Mesodermal cell (in vitro differentiated cells): Measurements from ENCODE around the gene STK32C. TPM values are rescaled to one million over a fixed set of nuclear protein-coding genes. Genes with fewer than 3 reads are reported as not detected.
A peak's percentile ranks its signal among the peaks of the same experiment; 100 is the strongest.
"Not testable (repeated sequence)": the region's sequence is repeated elsewhere in the genome, so short reads cannot be mapped to it uniquely, and the experiment has no call there.

Experiments
- H3K27ac ChIP-seq: 2 replicates; pipeline ENCODE4 v1.7.0; 2013; ENCODE audit warnings: mild to moderate bottlenecking, low read depth, low read length, moderate library complexity; ENCODE audit not compliant: severe bottlenecking
- H3K36me3 ChIP-seq: 2 replicates; pipeline ENCODE4 v1.7.1; 2013; ENCODE audit warnings: mild to moderate bottlenecking, low read length, moderate library complexity; ENCODE audit not compliant: control insufficient read depth, insufficient read depth
- H3K4me1 ChIP-seq: one replicate; pipeline ENCODE4 v1.7.1; 2013; ENCODE audit warnings: mild to moderate bottlenecking, low read length; ENCODE audit not compliant: insufficient read depth, control insufficient read depth, poor library complexity, severe bottlenecking
- H3K4me3 ChIP-seq: 2 replicates; pipeline ENCODE4 v1.7.0; 2013; ENCODE audit warnings: low read length, control low read depth, mild to moderate bottlenecking; ENCODE audit not compliant: insufficient read depth, poor library complexity, severe bottlenecking; ENCODE audit errors: extremely low read depth
- H3K9me3 ChIP-seq: 2 replicates; pipeline ENCODE4 v1.7.1; 2013; ENCODE audit warnings: mild to moderate bottlenecking, low read length, moderate library complexity; ENCODE audit not compliant: control insufficient read depth
- WGBS, 2 experiments: methylation state at CpG; one replicate each; pipeline ENCODE4 v1.1.5; 2013; ENCODE audit warnings: missing lambda C conversion rate in 2 of 2; ENCODE audit not compliant: insufficient coverage in 2 of 2; 5-methylcytosine and 5-hydroxymethylcytosine counted together
- polyA plus RNA-seq, 2 experiments: library from polyadenylated mRNA; stranded (reverse); fragments of 50-300 nt; gene quantifications; one replicate each; pipeline ENCODE4 v1.2.3, GENCODE V29; 2013

The STK32C gene
- polyA plus RNA-seq (2013, experiment 1 of 2), result 21.7 TPM
- polyA plus RNA-seq (2013, experiment 2 of 2), result 21.9 TPM

DNA sequence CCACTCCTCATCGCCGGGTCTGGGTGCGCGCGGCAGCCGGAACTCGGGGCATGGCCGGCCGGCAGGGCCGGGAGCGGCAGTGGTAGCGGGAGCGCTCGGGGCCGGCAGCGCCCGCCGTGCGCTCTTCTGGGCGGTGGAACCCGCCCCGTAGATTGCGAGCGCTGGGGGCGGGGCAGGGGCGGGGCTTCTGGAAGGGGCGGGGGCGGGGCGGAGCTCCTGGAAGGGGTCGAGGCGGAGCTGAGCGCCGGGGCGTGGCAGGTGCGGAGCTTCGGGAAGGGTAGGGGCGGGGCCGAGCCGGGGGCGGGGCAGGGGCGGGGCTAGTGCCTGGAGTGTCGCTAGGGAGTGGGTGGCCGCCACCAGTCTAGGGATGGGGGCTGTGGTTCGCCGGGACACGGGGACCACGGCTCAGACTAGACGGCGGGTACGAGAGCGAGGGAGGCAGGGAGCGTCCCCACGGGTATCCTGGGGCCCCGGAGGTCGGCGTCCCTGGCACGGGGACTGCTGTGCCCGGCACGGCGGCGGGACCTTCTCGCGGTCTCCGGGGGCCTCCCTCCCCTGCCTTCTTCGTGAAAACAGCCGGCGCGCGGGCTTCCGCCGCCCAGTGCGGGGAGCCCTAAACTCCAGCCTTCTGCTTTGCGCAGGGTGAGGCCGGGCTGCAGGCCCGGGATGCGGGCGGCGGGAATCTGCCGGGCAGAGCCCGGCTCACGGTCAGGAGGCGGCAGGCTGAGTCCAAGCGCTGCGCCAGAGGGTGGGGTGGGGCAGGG, at the start of gene STK32C:
TSS of gene STK32C (minus strand) at position 128 of the 764 bp plus-strand sequence. CDS start at position 11, 117 bp downstream.
- no peak within 1 kb of the TSS for H3K27ac ChIP-seq
- peaks cover 3% of the 10 kb centered on the region for H3K4me1 ChIP-seq
- 0% methylated on average over 38 to 52 of the region's 84 CpGs for WGBS, 2 experiments
- H3K4me3 ChIP-seq, result peak within 1 kb of the TSS; percentile 48
- no peaks in the 10 kb centered on the region for H3K36me3 ChIP-seq
- peaks cover 15% of the 10 kb centered on the region for H3K9me3 ChIP-seq

DNA sequence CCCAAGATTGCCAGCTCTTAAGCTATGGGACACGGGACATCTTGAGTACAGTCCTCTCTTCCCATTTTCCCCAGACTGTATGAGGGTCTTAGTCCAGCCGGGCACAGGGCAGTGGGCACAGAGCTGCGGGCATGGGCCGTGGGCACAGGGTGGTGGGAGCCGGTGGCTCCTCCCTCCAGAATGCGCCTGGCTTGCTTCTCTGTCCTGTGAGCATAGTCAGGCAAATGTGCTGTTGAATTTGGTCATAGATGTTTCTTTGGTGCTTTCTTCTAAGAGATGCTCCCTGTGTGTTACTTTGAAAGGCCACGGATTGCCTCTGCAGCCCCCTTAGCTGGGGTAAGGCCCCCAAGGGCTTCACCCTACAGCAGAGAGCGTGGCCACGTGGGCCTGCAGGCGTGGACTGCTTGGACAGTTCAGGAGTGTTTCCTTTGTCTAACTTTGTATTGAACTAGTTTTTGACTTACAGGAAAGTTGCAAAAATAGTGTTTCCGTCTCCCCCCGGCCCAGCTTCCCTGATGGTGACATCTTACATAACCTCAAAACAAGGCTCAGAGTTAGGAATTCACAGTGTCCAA, 49.0 kb upstream of the STK32C start:
- no peak overlapping the region for H3K27ac ChIP-seq
- no peaks in the 10 kb centered on the region for H3K9me3 ChIP-seq
- no peaks in the 10 kb centered on the region for H3K4me1 ChIP-seq
- 91 to 97% methylated on average over 12 of the region's 12 CpGs for WGBS, 2 experiments
- H3K4me3 ChIP-seq, result no peak overlapping the region
- H3K36me3 ChIP-seq, result no peaks in the 10 kb centered on the region

DNA sequence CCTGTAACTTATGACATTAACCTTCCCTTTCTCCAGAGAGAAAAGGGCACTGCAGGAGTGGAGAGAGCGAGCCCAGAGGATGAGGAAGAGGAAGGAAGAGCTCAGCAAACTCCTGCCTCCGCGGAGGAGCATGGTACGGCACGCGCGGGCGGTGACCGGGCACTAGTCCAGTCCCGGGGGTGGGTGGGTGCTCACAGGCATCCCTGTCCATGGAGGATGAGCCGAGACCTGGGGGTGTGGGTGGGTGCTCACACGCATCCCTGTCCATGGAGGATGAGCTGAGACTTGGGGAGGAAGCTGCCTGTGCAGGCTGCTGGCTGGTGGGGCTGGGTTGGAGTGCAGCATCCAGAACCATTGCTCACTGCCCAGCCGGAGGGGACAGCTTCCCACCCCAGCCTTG, 48.0 kb upstream of the STK32C start:
- Histone ChIP-seq H3K36me3 (no peaks in the 10 kb centered on the region), H3K4me3 (no peak overlapping the region), H3K9me3 (no peaks in the 10 kb centered on the region), H3K4me1 (no peaks in the 10 kb centered on the region), H3K27ac (no peak overlapping the region)
- WGBS, 2 experiments, result 100% methylated on average over 5 of the region's 13 CpGs; no CpG with 5 or more reads in 1 of the 2 experiments

DNA sequence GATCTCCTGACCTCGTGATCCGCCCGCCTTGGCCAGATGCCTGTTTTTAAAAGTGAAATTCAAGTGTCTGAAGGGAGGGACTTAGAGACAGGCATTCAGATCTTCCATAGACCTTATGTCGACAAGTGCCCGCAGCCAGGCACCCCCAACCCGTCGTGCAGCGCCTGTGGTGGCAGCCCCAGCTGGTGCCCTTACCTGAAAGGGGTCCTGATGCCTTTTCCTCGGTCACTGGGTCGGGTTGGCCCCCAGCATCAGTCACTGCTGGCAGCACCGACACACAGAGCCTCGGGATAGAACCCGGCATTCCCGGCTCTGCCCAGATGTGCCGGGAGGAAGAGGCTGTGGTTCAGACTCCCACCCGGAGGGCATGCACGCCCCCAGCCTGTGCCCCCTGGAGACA, 47.5 kb upstream of the STK32C start:
- WGBS, 2 experiments, result 91 to 95% methylated on average over 14 to 17 of the region's 17 CpGs
- no peak overlapping the region for H3K27ac ChIP-seq
- H3K36me3 ChIP-seq, result no peaks in the 10 kb centered on the region
- no peaks in the 10 kb centered on the region for H3K4me1 ChIP-seq
- H3K9me3 ChIP-seq, result no peaks in the 10 kb centered on the region
- H3K4me3 ChIP-seq, result no peak overlapping the region

DNA sequence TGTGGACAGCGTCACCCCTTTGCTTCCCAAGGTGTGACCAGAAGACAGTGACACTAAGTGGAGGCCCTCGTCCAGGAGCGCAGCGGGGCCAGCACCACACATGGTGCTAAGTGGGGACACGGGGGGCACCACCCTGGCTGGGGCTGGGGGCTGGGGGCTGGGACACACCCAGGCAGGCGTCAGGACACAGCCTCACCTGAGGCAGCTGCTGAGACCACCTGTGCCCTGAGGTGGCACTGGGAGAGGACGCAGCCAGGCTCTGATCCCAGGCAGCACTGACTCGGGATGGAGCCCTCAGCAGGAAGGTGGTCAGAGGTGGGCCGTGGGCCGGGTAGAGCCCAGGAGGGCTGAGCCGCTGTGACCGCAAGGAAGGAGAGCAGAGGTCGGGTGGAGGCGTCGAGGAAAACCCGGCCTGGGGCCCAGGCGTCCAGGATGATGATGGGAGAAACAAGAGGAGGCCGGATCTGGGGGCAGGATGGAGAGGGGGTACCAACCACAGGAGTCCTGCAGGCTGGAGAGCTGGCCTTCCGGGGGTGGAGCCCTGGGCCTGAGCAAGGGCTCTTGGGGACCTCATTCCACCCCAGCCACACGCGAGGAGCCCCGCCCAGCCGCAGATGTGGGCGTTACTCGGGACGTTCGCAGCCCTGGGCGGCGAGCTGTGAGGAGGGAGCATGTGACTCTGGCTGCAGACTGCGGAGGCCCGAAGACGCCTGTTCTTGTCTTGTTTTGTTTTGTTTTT, 46.8 kb upstream of the STK32C start:
- WGBS, 2 experiments, result 86 to 88% methylated on average over 24 to 32 of the region's 32 CpGs
- H3K9me3 ChIP-seq, result no peaks in the 10 kb centered on the region
- H3K4me3 ChIP-seq, result no peak overlapping the region
- no peaks in the 10 kb centered on the region for H3K36me3 ChIP-seq
- H3K27ac ChIP-seq, result no peak overlapping the region
- no peaks in the 10 kb centered on the region for H3K4me1 ChIP-seq

DNA sequence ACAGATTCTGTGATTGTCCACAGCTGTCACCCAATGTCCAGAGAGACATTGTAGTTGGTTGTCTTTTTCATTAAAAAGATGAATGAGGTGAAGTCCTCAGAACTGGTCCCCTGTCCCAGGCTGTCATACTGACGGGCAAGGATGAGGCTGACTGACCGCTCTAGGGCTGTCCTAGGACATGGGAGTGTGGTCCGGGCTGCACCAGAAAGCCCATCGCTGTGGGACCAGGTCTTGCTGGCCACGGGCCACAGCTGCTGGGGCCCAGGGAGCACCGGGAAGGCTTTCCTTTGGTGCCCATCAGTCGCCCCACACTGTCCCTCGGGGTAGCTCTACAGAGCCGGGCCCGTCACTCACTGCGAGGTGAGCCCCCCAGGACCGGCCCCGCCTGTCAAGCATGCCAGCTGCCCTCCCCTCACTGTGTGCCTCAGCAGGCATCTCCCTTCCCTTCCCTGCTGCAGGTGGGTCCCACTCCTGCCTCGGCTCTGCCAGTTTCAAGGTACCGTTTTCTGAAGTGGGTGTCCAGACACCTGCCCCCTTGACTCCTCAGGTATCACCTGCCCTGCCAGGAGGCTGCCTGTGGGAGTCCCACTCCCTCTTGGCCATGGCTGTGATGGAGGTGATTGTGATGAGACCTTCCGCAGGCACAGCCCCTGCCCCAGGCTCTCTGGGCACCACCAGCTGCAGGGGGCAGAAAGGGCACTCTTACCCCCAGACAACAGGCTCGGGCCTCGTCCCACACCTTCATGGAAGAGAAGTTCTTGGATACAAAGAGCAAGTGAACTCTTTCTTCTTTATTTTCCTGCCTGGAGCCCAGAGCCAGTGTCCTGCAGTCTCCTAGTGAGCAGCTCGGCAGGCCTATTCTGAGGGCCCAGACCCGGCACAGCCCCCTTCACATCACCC, 46.0 kb upstream of the STK32C start:
- Histone ChIP-seq H3K27ac (no peak overlapping the region), H3K36me3 (no peaks in the 10 kb centered on the region), H3K9me3 (no peaks in the 10 kb centered on the region), H3K4me3 (no peak overlapping the region), H3K4me1 (no peaks in the 10 kb centered on the region)
- 87 to 89% methylated on average over 18 to 19 of the region's 20 CpGs for WGBS, 2 experiments

DNA sequence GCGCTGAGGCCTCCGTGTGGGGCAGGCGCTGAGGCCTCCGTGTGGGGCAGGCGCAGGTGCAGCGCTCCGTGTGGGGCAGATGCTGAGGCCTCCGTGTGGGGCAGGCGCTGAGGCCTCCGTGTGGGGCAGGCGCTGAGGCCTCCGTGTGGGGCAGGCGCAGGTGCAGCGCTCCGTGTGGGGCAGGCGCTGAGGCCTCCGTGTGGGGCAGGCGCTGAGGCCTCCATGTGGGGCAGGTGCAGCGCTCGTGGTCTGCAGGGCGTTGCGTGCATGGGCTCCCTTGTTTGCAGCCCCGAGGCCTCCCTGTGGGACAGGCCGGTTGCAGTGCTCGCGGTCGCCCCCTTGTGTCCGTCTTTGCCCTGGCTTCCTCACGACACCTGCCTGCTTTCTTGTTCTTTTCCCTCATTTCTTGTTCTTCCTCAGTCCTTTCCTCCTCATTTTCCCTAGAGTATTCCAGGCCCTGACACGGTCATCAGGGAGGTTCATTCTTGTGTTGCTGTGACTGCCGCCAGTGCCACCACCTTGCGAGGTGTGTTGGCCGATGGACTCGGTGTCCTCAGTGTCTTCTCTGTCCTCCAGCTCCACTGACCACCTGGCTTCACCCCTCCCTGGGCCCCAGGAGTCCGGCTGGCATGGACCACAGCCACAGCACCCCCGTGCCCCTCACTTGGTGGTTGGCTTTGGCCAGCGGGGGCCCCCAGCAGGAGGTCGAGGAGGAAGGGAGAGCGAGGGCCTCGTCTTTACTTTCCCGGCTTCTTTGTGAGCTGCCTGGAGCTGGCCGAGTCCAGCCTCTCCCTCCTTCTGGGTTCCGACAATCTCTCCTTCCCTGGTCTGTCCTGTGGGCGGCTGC, 44.9 kb upstream of the STK32C start:
- H3K4me3 ChIP-seq, H3K27ac ChIP-seq, H3K4me1 ChIP-seq, H3K36me3 ChIP-seq, H3K9me3 ChIP-seq: not testable (repeated sequence)
- 41 to 42% methylated on average over 25 to 31 of the region's 44 CpGs for WGBS, 2 experiments

DNA sequence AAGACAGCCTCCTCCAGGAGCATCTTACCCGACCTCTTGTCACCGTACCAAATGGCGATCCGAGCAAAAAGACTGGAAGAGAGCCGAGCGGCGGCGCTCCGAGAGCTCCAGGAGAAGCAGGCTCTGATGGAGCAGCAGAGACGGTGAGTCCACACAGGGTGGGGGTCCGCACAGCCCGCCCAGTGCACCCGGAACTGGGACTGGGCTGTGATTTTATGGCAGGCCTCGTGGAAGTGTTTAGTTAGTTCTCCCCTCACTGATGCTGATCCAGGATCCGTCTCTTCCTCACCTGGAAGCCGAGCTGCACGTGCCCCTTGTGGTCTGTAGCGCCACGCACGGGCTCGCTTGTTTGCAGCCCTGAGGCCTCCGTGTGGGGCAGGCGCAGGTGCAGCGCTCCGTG, 43.9 kb upstream of the STK32C start:
- H3K36me3 ChIP-seq, result no peaks in the 10 kb centered on the region
- H3K4me3 ChIP-seq, result no peak overlapping the region
- 88 to 90% methylated on average over 19 to 24 of the region's 25 CpGs for WGBS, 2 experiments
- H3K4me1 ChIP-seq, result no peaks in the 10 kb centered on the region
- no peaks in the 10 kb centered on the region for H3K9me3 ChIP-seq
- H3K27ac ChIP-seq, result no peak overlapping the region

DNA sequence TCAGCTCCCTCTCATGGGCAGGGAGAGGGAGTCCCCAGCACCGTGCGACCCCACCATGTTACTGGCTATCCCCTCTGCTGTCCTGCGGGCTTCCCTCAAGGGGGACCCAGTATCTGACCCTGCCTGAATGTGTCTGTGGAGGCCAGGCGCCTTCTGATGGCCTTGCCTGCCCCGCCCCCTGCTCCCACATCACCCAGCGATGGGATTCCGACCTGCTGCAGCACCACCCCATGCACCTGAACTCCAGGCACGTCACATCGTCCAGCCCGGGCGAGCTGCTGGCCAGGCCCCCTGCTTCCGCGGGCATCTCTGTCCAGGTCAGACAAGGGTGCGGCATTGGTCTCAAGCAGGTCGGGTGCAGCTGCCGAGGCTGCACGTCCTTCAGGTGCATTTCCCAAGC, 43.2 kb upstream of the STK32C start:
- peaks cover 2% of the 10 kb centered on the region for H3K36me3 ChIP-seq
- no peak overlapping the region for H3K27ac ChIP-seq
- 88 to 95% methylated on average over 16 to 17 of the region's 17 CpGs for WGBS, 2 experiments
- H3K4me1 ChIP-seq, result no peaks in the 10 kb centered on the region
- H3K4me3 ChIP-seq, result no peak overlapping the region
- no peaks in the 10 kb centered on the region for H3K9me3 ChIP-seq
